ENCODE results near the gene CNDP2. TPM values are rescaled to one million over a fixed set of nuclear protein-coding genes. Genes with fewer than 3 reads are reported as not detected.
A peak's percentile ranks its signal among the peaks of the same experiment; 100 is the strongest.
"Not testable (repeated sequence)": the region's sequence is repeated elsewhere in the genome, so short reads cannot be mapped to it uniquely, and the experiment has no call there.

The CNDP2 gene
- total RNA-seq, 1 donor from 2014 or later = 52.5 TPM

GRCh38 chr18:74498712-74499627, 2.8 kb downstream of the CNDP2 start:
- Histone ChIP-seq H3K27ac (peak overlapping the region; percentile 67), H3K27me3 (no peaks in the 10 kb centered on the region), H3K9me3 (no peaks in the 10 kb centered on the region), H3K4me3 (peak overlapping the region; percentile 6 to 23), H3K36me3 (peaks cover 0 to 31% of the 10 kb centered on the region in 2 donors), H3K4me1 (peaks cover 37% of the 10 kb centered on the region)
- TF ChIP-seq POLR2A (IDR thresholded peaks at IDR 0.05) = no peak
- no peak for TF ChIP-seq CTCF (IDR thresholded peaks at IDR 0.05)
- no peak for TF ChIP-seq POLR2AphosphoS5 (IDR thresholded peaks at IDR 0.05; ENCODE audit: insufficient read depth in 1 of 2, low read depth in 1 of 2)
- intact Hi-C loops (cut with DNase I) = loop anchor here (5.0 kb wide), 1 partner anchor 98 kb away; the partner anchor contains the start of gene ZNF407
- no peak for DNase-seq (ENCODE audit: extremely low spot score in 2 of 2)

- peak overlapping the region; percentile 6 to 23 for H3K4me3 ChIP-seq
- peaks cover 0 to 36% of the 10 kb centered on the region in 2 donors for H3K36me3 ChIP-seq
- intact Hi-C loops (cut with DNase I) = loop anchor here (5.0 kb wide), 1 partner anchor 98 kb away; the partner anchor contains the start of gene ZNF407
- TF ChIP-seq CTCF (IDR thresholded peaks at IDR 0.05) = no peak
- TF ChIP-seq POLR2A (IDR thresholded peaks at IDR 0.05) = no peak
- TF ChIP-seq POLR2AphosphoS5 (IDR thresholded peaks at IDR 0.05; ENCODE audit: insufficient read depth in 1 of 2, low read depth in 1 of 2) = no peak
- no peak for DNase-seq (ENCODE audit: extremely low spot score in 2 of 2)
- H3K27me3 ChIP-seq = no peaks in the 10 kb centered on the region
- H3K4me1 ChIP-seq = peaks cover 37% of the 10 kb centered on the region
- H3K9me3 ChIP-seq = no peaks in the 10 kb centered on the region
- peak overlapping the region; percentile 67 for H3K27ac ChIP-seq
These were observed 3.5 kb downstream of the CNDP2 start for GRCh38 chr18:74499633-74500032.

GRCh38 chr18:74500372-74500771, 4.2 kb downstream of the CNDP2 start:
- peak overlapping the region; percentile 67 for H3K27ac ChIP-seq

GRCh38 chr18:74500774-74501173, 4.6 kb downstream of the CNDP2 start:
- Histone ChIP-seq H3K27ac (peak overlapping the region; percentile 37), H3K4me1 (peaks cover 37% of the 10 kb centered on the region), H3K36me3 (peaks cover 0 to 39% of the 10 kb centered on the region in 2 donors)
- H3K9me3 ChIP-seq; H3K27me3 ChIP-seq; intact Hi-C loops (cut with DNase I); DNase-seq (ENCODE audit: extremely low spot score in 2 of 2); H3K4me3 ChIP-seq: not testable (repeated sequence)

More at GRCh38 chr18:74500372-74500771, 4.2 kb downstream of the CNDP2 start:
- intact Hi-C loops (cut with DNase I) = no loop called here
- Histone ChIP-seq H3K27me3 (no peaks in the 10 kb centered on the region), H3K4me1 (peaks cover 37% of the 10 kb centered on the region), H3K9me3 (no peaks in the 10 kb centered on the region), H3K36me3 (peaks cover 0 to 36% of the 10 kb centered on the region in 2 donors), H3K4me3 (peak overlapping the region in 1 of 2 donors; percentile 23)
- TF ChIP-seq CTCF (IDR thresholded peaks at IDR 0.05) (no peak), POLR2AphosphoS5 (IDR thresholded peaks at IDR 0.05; ENCODE audit: insufficient read depth in 1 of 2, low read depth in 1 of 2) (no peak), POLR2A (IDR thresholded peaks at IDR 0.05) (no peak)
- no peak for DNase-seq (ENCODE audit: extremely low spot score in 2 of 2)

GRCh38 chr18:74501386-74501785, 5.2 kb downstream of the CNDP2 start:
- H3K36me3 ChIP-seq = peaks cover 0 to 44% of the 10 kb centered on the region in 2 donors
- peak overlapping the region; percentile 37 for H3K27ac ChIP-seq
- H3K4me1 ChIP-seq = peaks cover 38% of the 10 kb centered on the region
- no peak for DNase-seq (ENCODE audit: extremely low spot score in 2 of 2)
- no peaks in the 10 kb centered on the region for H3K9me3 ChIP-seq
- H3K27me3 ChIP-seq = no peaks in the 10 kb centered on the region
- no peak overlapping the region for H3K4me3 ChIP-seq
- TF ChIP-seq POLR2A (IDR thresholded peaks at IDR 0.05) (no peak), CTCF (IDR thresholded peaks at IDR 0.05) (no peak), POLR2AphosphoS5 (IDR thresholded peaks at IDR 0.05; ENCODE audit: insufficient read depth in 1 of 2, low read depth in 1 of 2) (no peak)
- intact Hi-C loops (cut with DNase I) = no loop called here

Measured in vagina (tissue), 2 donors.